Spleen (tissue), 7 donors: ENCODE data around the gene NMNAT2.

Experiments
- CTCF ChIP-seq, 11 experiments: fragments of 200-600 bp in 7 of 11; fragments of 450-650 bp in 4 of 11; sonication (generic) in 4 of 11; IDR thresholded peaks in 8 of 11; conservative IDR thresholded peaks in 3 of 11; 1 replicate in 7 of 11; 2 replicates in 4 of 11; pipeline versions ENCODE4 v1.4.0 to v1.8.0; 2016 to 2021; ENCODE audit warnings: antibody characterized with exemption in 11 of 11, inconsistent platforms in 4 of 11, mild to moderate bottlenecking in 1 of 11
- POLR2A ChIP-seq, 3 donors: fragments of 450-650 bp; IDR thresholded peaks; one replicate each; pipeline ENCODE4 v1.5.1; 2017; ENCODE audit warnings: antibody characterized with exemption in 3 of 3, mild to moderate bottlenecking in 1 of 3
- POLR2AphosphoS5 ChIP-seq, 3 donors: sonication (generic); formaldehyde crosslinking; IDR thresholded peaks; one replicate each; pipeline ENCODE4 v1.5.1; 2017; ENCODE audit warnings: antibody characterized with exemption in 3 of 3
- donor health status: DM: no; HTN: no; CAD: no; lungs with moderate emphysema.
- donor health status: DM: no; HTN: no; CAD: no.
- donor health status: DM: no; HTN: no; CAD: no.

DNA sequence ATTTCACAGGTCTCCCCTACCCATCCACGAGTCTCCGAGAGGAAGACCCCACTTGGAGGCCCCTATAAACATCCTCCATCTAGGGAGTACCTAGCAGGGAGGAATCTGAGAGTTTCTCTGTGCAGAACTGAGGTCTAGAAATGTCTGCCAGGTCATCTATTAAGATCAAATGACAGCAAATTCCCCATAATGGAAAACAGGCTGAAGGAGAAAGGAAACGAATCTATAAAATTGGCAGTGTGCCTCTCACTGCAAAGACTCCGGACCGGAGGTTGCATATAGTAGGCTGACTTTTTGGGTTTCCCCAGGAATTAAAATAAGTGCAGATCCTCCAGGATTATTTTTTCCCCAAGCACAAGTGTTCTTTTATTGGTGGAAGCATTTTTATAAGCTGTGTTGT, 57.7 kb downstream of the NMNAT2 start:
- TF ChIP-seq CTCF (IDR thresholded peaks at IDR 0.05 in 8 of 11, conservative IDR thresholded peaks at IDR 0.05 in 3 of 11) (no peak), POLR2AphosphoS5 (IDR thresholded peaks at IDR 0.05) (no peak), POLR2A (IDR thresholded peaks at IDR 0.05) (no peak)
